PC-9 (cell line): ENCODE data around the gene MAML3. TPM values are rescaled to one million over a fixed set of nuclear protein-coding genes. Genes with fewer than 3 reads are reported as not detected.

ENCODE experiments used
- BruUV-seq: library from RNA; stranded (reverse); fragments of 400-500 nt; replicated peaks from 2 replicates; lab custom pipeline; 2021; lab: Mats Ljungman, UMichigan
- CTCF ChIA-PET: fragments of 300-600 bp; sonication (Branson Sonifier 250); formaldehyde crosslinking; loops from one replicate; lab custom pipeline; 2022; ENCODE audit warnings: antibody characterized with exemption; lab: Charles Lee
- POLR2A ChIA-PET: fragments of 300-600 bp; sonication (Branson Sonifier 250); formaldehyde crosslinking; loops from one replicate; lab custom pipeline; 2022; ENCODE audit warnings: antibody characterized with exemption; ENCODE audit not compliant: unreplicated experiment; lab: Charles Lee
- DNase-seq, 2 experiments: peaks; one replicate each; pipeline versions ENCODE4 v3.0.0 to v3.0.0-alpha.2; 2015 to 2022; ENCODE audit warnings: mixed read lengths in 1 of 2
- H2AFZ ChIP-seq: fragments of 200-600 bp; sonication (generic); 2 replicates; pipeline ENCODE4 v1.8.1; 2017; ENCODE audit warnings: antibody characterized with exemption
- H3F3A ChIP-seq: fragments of 200-600 bp; sonication (generic); 2 replicates; pipeline ENCODE4 v1.8.1; 2017; ENCODE audit warnings: antibody characterized with exemption, mild to moderate bottlenecking, low read depth; ENCODE audit not compliant: insufficient read depth
- H3K27ac ChIP-seq: fragments of 200-600 bp; sonication (generic); 2 replicates; pipeline ENCODE4 v1.6.1; 2016; ENCODE audit warnings: mixed run types
- H3K27me3 ChIP-seq: fragments of 200-600 bp; sonication (generic); 2 replicates; pipeline ENCODE4 v1.6.1; 2016; ENCODE audit warnings: low read depth, mixed run types; ENCODE audit not compliant: insufficient read depth
- H3K36me3 ChIP-seq: fragments of 200-600 bp; sonication (generic); 2 replicates; pipeline ENCODE4 v1.6.1; 2016; ENCODE audit warnings: low read depth, mixed run types
- H3K4me1 ChIP-seq: fragments of 200-600 bp; sonication (generic); replicated peaks from 2 replicates; pipeline ENCODE4 v1.6.1; 2016; ENCODE audit warnings: mixed run types; ENCODE audit not compliant: insufficient read depth
- H3K4me2 ChIP-seq: fragments of 200-600 bp; sonication (generic); 2 replicates; pipeline ENCODE4 v1.6.1; 2017; ENCODE audit warnings: mixed run types
- H3K4me3 ChIP-seq: fragments of 200-600 bp; sonication (generic); 2 replicates; pipeline ENCODE4 v1.6.1; 2016; ENCODE audit warnings: mixed run types
- H3K79me2 ChIP-seq: fragments of 200-600 bp; sonication (generic); 2 replicates; pipeline ENCODE4 v1.6.1; 2017; ENCODE audit warnings: low read depth, mixed run types
- H3K9me2 ChIP-seq: fragments of 200-600 bp; sonication (generic); 2 replicates; pipeline ENCODE4 v1.8.1; 2017; ENCODE audit warnings: mild to moderate bottlenecking; ENCODE audit not compliant: insufficient read depth
- H3K9me3 ChIP-seq: fragments of 200-600 bp; sonication (generic); 2 replicates; pipeline ENCODE4 v1.8.1; 2016; ENCODE audit warnings: low read depth; ENCODE audit not compliant: insufficient read depth
- H4K20me1 ChIP-seq: fragments of 200-600 bp; sonication (generic); 2 replicates; pipeline ENCODE4 v1.8.1; 2017; ENCODE audit not compliant: insufficient read depth
- EZH2 ChIP-seq: fragments of 200-600 bp; sonication (generic); IDR thresholded peaks from 2 replicates; pipeline ENCODE4 v1.8.0; 2017; ENCODE audit warnings: antibody characterized with exemption, low read depth
- intact Hi-C: fragments of 100-400 bp; cut with micrococcal nuclease; formaldehyde crosslinking; loops from one replicate; pipeline ENCODE4 v1.10.0; 2022; ENCODE audit not compliant: unreplicated experiment
- total RNA-seq: library from RNA; stranded (reverse); gene quantifications from 2 replicates; pipeline ENCODE4 v1.2.3, GENCODE V29; 2021
- TF ChIP-seq, protein P1 (sequence below): fragments of 200-600 bp; sonication (generic); conservative IDR thresholded peaks from 2 replicates; pipeline ENCODE4 v1.6.1; 2017; ENCODE audit warnings: mixed run types, antibody characterized with exemption, mild to moderate bottlenecking, moderate library complexity

The MAML3 gene
- total RNA-seq, 1 experiment from 2014 or later = 15.2 TPM

- no peak for DNase-seq
- H3K27me3 ChIP-seq = no peaks in the 10 kb centered on the region
- H3K4me2 ChIP-seq = no peak overlapping the region
- H3K27ac ChIP-seq = no peak overlapping the region
- no peak overlapping the region for H3K4me3 ChIP-seq
- no peaks in the 10 kb centered on the region; the same call in 1 of the 2 replicates for H3K9me3 ChIP-seq
- peaks cover 8% of the 10 kb centered on the region for H3K4me1 ChIP-seq
- H3K79me2 ChIP-seq = peaks cover 14% of the 10 kb centered on the region
- intact Hi-C loops = loop anchor here (10.0 kb wide), 1 partner anchor 697 kb away; no protein-coding TSS in a partner anchor
- ChIA-PET CTCF (no interaction called here), POLR2A (no interaction called here)
- no peaks in the 10 kb centered on the region for H3K9me2 ChIP-seq
- no peaks in the 10 kb centered on the region for H3K36me3 ChIP-seq
- TF ChIP-seq EZH2 = no peak
- TF ChIP-seq, protein P1, sequence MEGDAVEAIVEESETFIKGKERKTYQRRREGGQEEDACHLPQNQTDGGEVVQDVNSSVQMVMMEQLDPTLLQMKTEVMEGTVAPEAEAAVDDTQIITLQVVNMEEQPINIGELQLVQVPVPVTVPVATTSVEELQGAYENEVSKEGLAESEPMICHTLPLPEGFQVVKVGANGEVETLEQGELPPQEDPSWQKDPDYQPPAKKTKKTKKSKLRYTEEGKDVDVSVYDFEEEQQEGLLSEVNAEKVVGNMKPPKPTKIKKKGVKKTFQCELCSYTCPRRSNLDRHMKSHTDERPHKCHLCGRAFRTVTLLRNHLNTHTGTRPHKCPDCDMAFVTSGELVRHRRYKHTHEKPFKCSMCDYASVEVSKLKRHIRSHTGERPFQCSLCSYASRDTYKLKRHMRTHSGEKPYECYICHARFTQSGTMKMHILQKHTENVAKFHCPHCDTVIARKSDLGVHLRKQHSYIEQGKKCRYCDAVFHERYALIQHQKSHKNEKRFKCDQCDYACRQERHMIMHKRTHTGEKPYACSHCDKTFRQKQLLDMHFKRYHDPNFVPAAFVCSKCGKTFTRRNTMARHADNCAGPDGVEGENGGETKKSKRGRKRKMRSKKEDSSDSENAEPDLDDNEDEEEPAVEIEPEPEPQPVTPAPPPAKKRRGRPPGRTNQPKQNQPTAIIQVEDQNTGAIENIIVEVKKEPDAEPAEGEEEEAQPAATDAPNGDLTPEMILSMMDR = no peak
- no peaks in the 10 kb centered on the region for H3F3A ChIP-seq
- H4K20me1 ChIP-seq = no peaks in the 10 kb centered on the region
- BruUV-seq = no TSS peak
- no peak overlapping the region for H2AFZ ChIP-seq
These were observed 3.4 kb upstream of the MAML3 start for GRCh38 chr4:140157341-140157740.

DNA sequence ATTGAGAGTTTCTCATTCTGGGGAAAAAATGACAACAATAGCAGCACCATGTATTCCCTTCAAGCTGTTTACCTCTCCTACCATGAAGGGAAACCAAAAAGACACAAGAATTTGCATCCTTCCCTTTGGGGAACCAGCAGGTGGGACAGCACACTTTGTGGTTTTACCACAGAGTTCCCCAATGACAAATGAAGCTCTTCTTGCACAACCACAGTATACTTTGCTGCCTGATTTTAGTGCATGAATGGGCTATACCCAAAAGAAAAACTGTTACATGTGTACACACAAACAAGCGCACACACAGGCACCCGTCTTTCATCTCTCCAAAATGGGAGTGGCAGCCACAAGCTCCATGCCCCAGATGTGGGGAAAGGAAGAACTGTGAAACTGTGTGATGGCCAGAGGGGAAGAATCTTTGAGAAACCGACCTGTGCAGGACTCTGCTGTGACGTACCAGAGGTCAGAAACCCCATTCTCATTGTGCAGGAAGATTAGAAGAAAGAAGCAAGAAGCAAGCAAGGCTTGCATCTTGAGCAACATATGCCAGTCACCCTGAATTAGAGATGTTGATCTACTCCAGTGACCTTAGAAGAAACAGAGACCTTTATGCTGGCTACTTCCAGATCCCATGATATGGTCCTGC lies 2.7 kb upstream of the MAML3 start:
- peaks cover 14% of the 10 kb centered on the region for H3K79me2 ChIP-seq
- H2AFZ ChIP-seq = no peak overlapping the region
- ChIA-PET CTCF (no interaction called here), POLR2A (no interaction called here)
- no peak for DNase-seq
- no peaks in the 10 kb centered on the region for H3K27me3 ChIP-seq
- H3K36me3 ChIP-seq = no peaks in the 10 kb centered on the region
- H3F3A ChIP-seq = no peaks in the 10 kb centered on the region; the same call in 1 of the 2 replicates
- no peak overlapping the region for H3K4me2 ChIP-seq
- TF ChIP-seq, protein P1 = no peak
- no peak for TF ChIP-seq EZH2
- no peak overlapping the region for H3K27ac ChIP-seq
- no peak overlapping the region for H3K4me3 ChIP-seq
- intact Hi-C loops = loop anchor here (10.0 kb wide), 1 partner anchor 698 kb away; no protein-coding TSS in a partner anchor
- peaks cover 8% of the 10 kb centered on the region for H3K4me1 ChIP-seq
- no peaks in the 10 kb centered on the region for H3K9me3 ChIP-seq
- BruUV-seq = no TSS peak
- no peaks in the 10 kb centered on the region for H3K9me2 ChIP-seq
- H4K20me1 ChIP-seq = no peaks in the 10 kb centered on the region

DNA sequence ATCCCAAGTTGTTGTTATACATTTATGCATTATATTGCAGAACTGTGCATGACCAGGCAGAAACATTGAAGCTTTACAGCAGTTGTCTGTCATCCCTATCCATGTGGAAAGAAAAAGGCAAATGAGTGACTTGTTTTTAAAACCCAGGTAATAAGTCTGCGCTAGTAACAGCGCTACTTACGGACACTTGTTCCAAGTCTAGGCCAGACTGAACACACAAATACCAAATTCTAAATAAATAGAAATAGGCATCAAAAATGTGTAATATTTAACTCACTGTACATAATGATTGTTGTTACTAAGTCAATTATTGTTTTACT lies 548 bp upstream of the MAML3 start:
- no peaks in the 10 kb centered on the region for H3K9me3 ChIP-seq
- H3K79me2 ChIP-seq = peaks cover 20% of the 10 kb centered on the region
- no peaks in the 10 kb centered on the region; the same call in 1 of the 2 replicates for H3K36me3 ChIP-seq
- TF ChIP-seq EZH2 = no peak
- TF ChIP-seq, protein P1 = no peak
- POLR2A ChIA-PET = interaction anchor here (0.6 to 0.7 kb wide), 2 partner anchors 65 to 141 kb away, joined by 4 read pairs; no protein-coding TSS in a partner anchor
- H3K27ac ChIP-seq = peak overlapping the region; percentile 100
- peaks cover 13% of the 10 kb centered on the region for H3K4me1 ChIP-seq
- peak overlapping the region; percentile 77 for H3K4me2 ChIP-seq
- peak overlapping the region; percentile 87 for H3K4me3 ChIP-seq
- CTCF ChIA-PET = interaction anchor here (1.4 kb wide), 1 partner anchor 81 kb away, joined by 3 read pairs; no protein-coding TSS in a partner anchor
- H3F3A ChIP-seq = peaks cover 10% of the 10 kb centered on the region
- intact Hi-C loops = loop anchor here (1.0 to 10.0 kb wide), 5 partner anchors 32 to 700 kb away; no protein-coding TSS in a partner anchor
- no peaks in the 10 kb centered on the region for H4K20me1 ChIP-seq
- no TSS peak for BruUV-seq
- H2AFZ ChIP-seq = peak overlapping the region; percentile 78
- no peak for DNase-seq
- H3K9me2 ChIP-seq = no peaks in the 10 kb centered on the region
- no peaks in the 10 kb centered on the region for H3K27me3 ChIP-seq
